Fibroblast of mammary gland (primary cell): ENCODE data around the gene KRT14.

Source experiments
- DNase-seq: peaks from one replicate; pipeline ENCODE4 v3.0.0-alpha.2; 2010; ENCODE audit warnings: low read depth
- H3K4me3 ChIP-seq: 2 replicates; pipeline ENCODE4 v1.5.1; 2011; ENCODE audit warnings: low read depth, mild to moderate bottlenecking, low read length, moderate library complexity; ENCODE audit not compliant: control insufficient read depth
- TF ChIP-seq, protein P1 (sequence below): conservative IDR thresholded peaks from 2 replicates; pipeline ENCODE4 v1.5.1; 2011; ENCODE audit warnings: low read depth, low read length, inconsistent platforms; ENCODE audit not compliant: control insufficient read depth, insufficient read depth

Gene KRT14

DNA sequence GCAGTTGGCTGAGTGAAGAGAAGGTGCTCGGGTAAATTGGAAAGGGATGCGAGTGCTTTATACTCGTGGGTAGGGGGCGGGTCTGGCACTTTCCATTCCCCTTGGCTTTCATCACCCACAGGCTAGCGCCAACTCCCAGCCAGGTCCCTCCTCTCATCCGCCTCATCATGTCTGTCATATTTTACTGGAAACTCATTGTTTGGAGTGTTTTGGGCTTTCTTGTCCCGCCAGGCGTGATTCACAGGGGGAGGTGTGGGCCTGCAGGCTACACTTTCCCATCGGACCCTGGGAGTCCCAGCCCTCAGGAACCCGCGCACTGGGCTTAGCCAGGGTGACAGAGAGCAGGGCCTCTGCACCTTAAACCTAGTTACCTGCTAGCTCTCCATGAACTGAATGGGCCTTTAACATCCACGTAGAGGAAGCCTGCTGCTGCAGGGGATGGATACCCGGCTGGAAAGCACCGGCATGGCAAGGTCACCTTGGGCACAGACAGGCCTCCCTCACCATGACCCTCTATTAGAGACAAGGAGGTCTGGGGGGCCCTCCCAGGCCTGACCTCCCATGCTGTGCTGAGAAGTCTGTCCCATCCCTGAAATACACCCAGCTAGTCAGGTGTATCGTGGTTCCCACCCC is at the start of gene KRT14:
TSS of gene KRT14 (minus strand) at position 33 of the 633 bp plus-strand sequence. CDS start 61 bp downstream, outside the sequence.
- H3K4me3 ChIP-seq: no peak within 1 kb of the TSS
- TF ChIP-seq, protein P1, sequence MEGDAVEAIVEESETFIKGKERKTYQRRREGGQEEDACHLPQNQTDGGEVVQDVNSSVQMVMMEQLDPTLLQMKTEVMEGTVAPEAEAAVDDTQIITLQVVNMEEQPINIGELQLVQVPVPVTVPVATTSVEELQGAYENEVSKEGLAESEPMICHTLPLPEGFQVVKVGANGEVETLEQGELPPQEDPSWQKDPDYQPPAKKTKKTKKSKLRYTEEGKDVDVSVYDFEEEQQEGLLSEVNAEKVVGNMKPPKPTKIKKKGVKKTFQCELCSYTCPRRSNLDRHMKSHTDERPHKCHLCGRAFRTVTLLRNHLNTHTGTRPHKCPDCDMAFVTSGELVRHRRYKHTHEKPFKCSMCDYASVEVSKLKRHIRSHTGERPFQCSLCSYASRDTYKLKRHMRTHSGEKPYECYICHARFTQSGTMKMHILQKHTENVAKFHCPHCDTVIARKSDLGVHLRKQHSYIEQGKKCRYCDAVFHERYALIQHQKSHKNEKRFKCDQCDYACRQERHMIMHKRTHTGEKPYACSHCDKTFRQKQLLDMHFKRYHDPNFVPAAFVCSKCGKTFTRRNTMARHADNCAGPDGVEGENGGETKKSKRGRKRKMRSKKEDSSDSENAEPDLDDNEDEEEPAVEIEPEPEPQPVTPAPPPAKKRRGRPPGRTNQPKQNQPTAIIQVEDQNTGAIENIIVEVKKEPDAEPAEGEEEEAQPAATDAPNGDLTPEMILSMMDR: no peak
- DNase-seq: no peak

DNA sequence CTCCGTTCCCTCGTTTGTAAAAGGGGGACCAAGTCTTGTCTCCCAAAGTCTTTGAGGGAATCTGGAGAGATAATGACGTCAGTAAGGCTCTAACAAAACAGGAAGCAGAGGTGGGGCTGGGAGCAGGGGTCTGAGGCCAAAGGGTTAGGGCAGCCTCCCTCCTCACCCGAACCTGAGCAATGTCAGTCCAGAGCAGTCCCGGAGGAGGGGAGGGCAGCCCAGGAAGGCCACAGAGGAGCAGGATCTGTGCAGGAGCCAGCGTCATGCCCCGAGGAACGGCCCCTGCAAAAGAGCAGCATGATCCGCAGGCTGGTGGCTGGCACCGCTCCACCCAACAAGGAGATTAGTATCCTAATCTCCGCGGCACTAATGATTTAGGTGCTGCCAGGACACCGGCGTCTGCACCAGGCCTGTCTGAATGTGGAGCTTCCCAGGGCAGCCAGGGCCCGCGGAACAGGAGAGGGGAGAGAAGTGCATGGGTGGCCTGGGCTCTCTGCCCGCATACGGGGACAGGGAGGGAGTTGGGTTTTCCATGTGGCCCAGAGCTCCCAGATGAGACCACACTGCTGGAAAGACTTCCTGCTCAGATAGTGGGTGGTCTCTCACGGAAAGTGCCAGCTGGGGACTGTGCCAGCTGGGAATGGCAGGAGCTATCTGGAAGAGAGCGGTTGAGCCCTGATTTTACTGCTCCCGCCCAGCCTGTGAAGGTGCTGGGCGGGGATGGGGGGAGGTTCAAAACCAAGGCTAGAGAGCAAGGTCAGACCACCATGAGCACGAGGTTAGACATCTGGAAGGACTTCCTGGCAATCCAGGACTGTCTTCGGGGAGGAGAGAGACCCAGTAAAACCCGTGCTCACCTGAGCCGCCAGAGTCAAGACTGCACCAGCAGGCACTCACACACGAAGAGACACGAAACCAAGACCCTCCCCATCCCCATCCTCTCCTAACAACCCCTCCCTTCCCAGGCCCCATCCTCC is 48.7 kb upstream of the KRT14 start:
- H3K4me3 ChIP-seq: no peak overlapping the region
- DNase-seq: no peak
- TF ChIP-seq, protein P1: no peak

DNA sequence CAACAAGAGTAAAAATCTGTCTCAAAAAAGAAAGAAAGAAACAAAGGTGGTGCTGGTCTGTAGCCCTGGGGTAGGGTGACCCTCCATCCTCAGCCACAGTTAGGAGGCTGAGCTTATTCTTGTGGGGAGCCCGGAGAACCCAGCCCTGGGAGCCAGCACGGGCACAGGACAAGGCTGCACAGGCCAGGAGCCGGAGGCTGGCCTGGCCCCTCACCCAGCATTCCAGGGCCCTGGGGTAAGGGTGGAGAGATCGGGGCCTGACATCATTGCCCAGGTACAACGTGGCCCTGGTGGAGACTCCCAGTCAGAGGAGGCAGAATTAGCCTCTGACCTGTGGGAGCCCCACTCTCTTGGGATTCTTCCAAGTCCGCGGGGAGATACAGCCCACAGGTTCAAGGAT is 47.9 kb upstream of the KRT14 start:
- TF ChIP-seq, protein P1: no peak
- DNase-seq: no peak
- no peak overlapping the region for H3K4me3 ChIP-seq

DNA sequence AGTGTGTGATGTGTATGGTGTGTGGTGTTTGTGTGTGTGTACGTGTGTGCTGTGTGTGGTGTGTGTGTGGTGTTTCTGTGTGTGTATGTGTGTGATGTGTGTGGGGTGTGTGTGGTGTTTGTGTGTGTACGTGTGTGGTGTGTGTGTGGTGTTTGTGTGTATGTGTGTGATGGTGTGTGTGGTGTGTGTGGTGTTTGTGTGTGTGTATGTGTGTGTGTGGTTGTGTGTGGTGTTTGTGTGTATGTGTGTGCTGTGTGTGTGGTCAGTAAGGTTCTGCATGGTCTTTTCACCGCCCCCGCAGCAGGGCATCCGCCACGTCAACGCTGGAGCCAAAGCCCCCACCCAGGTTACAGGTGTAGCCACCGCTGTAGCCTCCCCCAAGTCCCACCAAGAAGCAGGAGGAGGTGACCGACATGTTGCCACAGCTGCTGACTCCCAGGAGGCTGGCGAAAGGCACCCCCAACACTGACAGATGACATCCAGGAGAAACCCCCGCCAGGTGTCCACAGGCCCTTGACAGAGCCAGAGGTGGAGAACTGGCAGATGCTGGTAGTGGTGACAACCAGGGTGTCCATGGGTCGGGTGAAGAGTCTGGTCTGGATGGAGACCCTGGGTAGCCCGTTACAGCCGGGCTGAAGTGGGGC is 47.0 kb upstream of the KRT14 start:
- TF ChIP-seq, protein P1: no peak
- DNase-seq: no peak
- H3K4me3 ChIP-seq: no peak overlapping the region

DNA sequence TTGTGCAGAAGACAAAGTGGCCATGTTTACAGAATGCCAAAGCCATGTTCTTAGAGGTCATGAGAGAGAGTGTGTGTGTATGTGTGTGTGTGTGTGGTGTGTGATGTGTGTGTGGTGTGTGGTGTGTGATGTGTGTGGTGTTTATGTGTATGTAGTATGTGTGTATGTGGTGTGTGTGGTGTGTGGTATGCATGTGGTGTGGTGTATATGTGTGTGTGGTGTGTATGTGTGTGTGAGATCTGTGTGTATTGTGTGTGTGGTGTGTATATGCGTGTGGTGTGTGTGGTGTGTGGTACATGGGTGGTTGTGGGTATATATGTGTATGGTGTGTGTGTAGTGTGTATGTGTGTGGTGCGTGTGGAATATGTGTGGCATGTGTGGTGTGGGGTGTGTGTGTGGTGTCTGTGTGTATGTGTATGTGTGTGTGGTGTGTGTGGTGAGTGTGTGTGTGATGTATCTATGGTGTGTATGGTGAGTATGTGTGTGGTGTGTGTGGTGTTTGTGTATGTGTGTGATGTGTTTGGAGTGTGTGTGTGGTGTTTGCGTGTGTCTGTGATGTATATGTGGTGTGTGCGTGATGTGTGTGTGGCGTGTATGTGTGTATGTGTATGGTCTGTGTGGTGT is 45.9 kb upstream of the KRT14 start:
- DNase-seq: no peak
- TF ChIP-seq, protein P1: no peak
- H3K4me3 ChIP-seq: no peak overlapping the region

DNA sequence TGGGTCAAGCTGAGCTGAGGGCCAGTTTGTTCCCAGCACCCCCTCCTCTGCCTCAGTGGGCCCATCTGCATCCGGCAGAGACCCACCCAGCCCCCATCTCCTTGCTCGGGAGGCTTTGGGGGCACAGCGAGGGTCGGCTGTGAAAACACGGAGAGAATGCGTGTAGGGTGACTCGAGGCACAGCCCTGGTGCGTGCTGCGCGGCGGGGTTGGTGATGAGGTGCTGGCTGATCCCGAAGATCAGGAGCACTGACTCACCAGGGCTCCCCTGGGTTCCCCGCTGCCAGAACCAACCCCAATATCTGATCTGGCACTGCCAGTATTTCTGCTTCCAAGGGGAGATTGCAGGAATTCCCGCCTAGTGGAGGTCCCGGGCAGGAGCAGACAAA is 45.2 kb upstream of the KRT14 start:
- H3K4me3 ChIP-seq: no peak overlapping the region
- no peak for DNase-seq
- TF ChIP-seq, protein P1: no peak
